GM19467 (cell line): ENCODE results near the gene ZNF723.
"Not testable (repeated sequence)": the region's sequence is repeated elsewhere in the genome, so short reads cannot be mapped to it uniquely, and the experiment has no call there.

Experiments used
- ATAC-seq: cut with Tn5 transposase; IDR thresholded peaks from one replicate; pipeline ENCODE4 v1.9.1; 2021; ENCODE audit warnings: mild to moderate bottlenecking, moderate library complexity; ENCODE audit not compliant: unreplicated experiment

Gene ZNF723

GRCh38 chr19:22832031-22832762, at the start of gene ZNF723:
ZNF723 (plus strand) TSS chr19:22832291; CDS start chr19:22832380, 89 bp downstream.
- no peak for ATAC-seq

GRCh38 chr19:22783651-22784410, 48.3 kb upstream of the ZNF723 start, which contains the start of gene ZNF99:
ZNF99 (minus strand) TSS chr19:22784151; CDS start chr19:22784016, 135 bp downstream.
- ATAC-seq: no peak

- ATAC-seq: not testable (repeated sequence)
Measured at GRCh38 chr19:22792863-22793262, 39.2 kb upstream of the ZNF723 start.

DNA sequence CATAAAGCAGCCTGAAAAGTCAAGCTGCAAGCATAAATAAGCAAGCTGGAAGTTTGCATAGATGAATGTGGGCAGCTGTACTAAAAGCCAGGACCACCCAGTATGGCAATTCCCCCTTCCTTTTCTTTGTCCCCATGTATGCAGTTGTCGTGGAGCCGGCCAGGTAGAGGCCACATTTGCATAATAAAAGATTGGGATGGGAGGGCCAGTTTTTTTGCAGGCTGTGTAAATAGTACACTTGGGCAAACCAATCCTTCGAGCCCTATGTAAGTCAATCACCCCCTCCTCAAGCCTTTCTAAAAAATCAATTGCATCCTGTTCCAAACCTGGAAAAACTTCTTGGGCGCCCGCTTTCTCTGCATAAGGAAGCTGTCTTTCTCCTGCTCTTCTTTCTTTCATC, 35.1 kb upstream of the ZNF723 start:
- no peak for ATAC-seq

- ATAC-seq: no peak
Measured at GRCh38 chr19:22806418-22806817, 25.7 kb upstream of the ZNF723 start.

DNA sequence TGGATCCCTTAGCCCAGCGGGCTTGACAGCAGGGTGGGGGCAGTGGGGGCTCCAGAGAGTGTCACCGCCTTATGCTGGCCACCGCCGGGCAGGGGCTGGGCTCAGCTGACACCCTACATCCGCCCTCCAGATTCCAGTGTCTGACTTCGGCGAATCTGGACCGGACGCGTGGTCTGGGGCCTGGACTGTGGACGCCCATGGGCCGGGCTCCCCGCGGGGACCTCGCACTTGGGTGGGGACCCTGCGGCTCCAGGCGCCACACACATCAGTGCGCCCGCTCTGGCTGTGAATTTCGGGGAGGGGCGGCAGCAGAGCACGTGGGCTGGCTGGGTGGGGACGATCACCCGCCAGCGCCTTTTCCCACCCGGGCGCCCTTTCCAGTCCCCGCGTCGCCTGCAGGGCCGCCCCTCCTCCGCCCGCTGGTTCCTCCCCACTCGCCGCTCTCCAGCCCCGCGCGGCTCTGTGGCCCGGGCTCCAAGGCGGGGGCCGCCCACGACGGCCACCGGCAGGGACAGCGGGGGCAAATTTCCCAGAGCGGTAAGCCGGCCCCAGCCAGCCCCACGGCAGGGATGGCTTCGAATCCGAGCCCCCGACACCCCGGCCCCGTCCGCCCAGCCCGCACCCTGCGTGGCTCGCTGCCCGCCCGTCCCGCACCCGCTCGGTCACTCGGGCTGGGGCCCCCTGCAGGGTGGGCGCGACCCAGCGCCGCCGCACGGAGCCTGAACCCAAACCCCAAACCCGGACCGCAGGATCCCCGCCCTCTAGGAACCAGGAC, 24.8 kb upstream of the ZNF723 start:
- ATAC-seq: no peak

GRCh38 chr19:22814124-22814523, 18.0 kb upstream of the ZNF723 start:
- no peak for ATAC-seq

DNA sequence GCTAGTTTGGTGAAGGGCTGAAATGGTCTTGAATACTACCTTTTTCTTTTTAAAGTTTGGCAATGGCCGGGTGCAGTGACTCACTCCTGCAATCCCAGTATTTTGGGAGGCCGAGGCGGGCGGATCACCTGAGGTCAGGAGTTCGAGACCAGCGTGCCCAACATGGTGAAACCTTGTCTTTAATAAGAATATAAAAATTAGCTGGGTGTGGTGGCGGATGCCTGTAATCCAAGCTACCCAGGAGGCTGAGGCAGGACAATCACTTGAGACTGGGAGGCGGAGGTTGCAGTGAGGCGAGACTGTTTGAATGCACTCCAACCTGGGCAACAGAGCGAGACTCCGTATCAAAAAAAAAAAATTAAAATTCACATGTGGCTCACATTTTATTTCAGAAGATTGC, 880 bp upstream of the ZNF723 start:
- ATAC-seq: no peak

DNA sequence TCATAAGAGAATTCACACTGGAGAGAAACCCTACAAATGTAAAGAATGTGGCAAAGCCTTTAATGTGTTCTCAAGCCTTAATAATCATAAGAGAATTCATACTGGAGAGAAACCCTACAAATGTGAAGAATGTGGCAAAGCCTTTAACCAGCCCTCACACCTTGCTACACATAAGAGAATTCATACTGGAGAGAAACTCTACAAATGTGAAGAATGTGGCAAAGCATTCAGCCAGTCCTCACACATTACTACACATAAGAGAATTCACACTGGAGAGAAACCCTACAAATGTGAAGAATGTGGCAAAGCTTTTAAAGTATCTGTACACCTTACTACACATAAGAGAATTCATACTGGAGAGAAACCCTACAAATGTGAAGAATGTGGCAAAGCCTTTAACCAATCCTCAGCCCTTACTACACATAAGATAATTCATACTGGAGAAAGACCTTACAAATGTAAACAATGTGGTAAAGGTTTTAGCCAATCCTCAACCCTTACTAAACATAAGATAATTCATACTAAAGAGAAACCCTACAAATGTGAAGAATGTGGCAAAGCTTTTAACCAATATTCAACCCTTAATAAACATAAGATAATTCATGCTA, 25.7 kb downstream of the ZNF723 start:
- not testable (repeated sequence) for ATAC-seq

- no peak for ATAC-seq
Measured at GRCh38 chr19:22882797-22883196, 50.7 kb downstream of the ZNF723 start.

GRCh38 chr19:22893855-22894270, 61.8 kb downstream of the ZNF723 start:
- ATAC-seq: no peak

GRCh38 chr19:22901431-22902130, 69.5 kb downstream of the ZNF723 start:
- no peak for ATAC-seq
